ENCODE measurements around the gene GPX6.

Gene GPX6

GRCh38 chr6:28534306-28534705 lies 18.7 kb upstream of the GPX6 start:
- H3K4me3 ChIP-seq (ENCODE audit: low read depth, low read length) = no peak overlapping the region
- DNase-seq (ENCODE audit: low read depth) = no peak
- TF ChIP-seq POLR2A (IDR thresholded peaks at IDR 0.05; ENCODE audit: extremely low read depth, insufficient read length) (no peak), MAX (IDR thresholded peaks at IDR 0.05; ENCODE audit: low read depth, low read length) (no peak)

DNA sequence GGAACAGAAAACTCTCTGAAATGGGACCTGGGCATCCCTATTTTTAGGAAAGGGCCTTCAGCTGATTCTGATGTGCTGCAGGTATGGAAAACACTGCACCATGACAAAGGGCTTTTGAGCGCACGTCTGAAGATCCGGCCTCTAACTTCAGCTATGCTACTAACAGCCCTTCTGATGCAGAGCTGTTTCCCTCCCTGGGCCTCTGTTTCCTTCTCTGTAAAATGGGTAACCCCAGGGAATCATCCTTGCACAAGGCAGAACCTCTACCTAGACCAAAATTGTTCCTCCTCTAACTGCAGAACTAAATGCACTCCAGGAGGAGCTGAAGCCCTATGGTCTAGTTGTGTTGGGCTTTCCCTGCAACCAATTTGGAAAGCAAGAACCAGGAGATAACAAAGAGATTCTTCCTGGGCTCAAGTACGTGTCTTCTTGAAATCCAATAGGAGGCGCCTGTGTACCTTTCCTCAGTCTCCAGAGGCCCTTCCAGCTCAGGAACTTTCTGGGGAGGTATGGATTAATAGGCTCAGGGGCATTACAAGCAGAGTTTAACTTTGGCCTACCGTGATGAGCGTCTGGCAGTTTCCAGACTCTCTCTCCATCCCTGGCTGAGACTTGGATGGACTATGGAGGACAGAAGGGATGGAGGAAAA lies 16.0 kb upstream of the GPX6 start:
- no peak overlapping the region for H3K4me3 ChIP-seq (ENCODE audit: low read depth, low read length)
- peak; percentile 21 for DNase-seq (ENCODE audit: low read depth)
- TF ChIP-seq CTCF (IDR thresholded peaks at IDR 0.05; ENCODE audit: low read depth, low read length) = no peak
- no peak for TF ChIP-seq MAX (IDR thresholded peaks at IDR 0.05; ENCODE audit: low read depth, low read length)
- TF ChIP-seq MYC (IDR thresholded peaks at IDR 0.05; ENCODE audit: low read depth, low read length) = no peak
- TF ChIP-seq POLR2A (IDR thresholded peaks at IDR 0.05; ENCODE audit: extremely low read depth, insufficient read length) = no peak

DNA sequence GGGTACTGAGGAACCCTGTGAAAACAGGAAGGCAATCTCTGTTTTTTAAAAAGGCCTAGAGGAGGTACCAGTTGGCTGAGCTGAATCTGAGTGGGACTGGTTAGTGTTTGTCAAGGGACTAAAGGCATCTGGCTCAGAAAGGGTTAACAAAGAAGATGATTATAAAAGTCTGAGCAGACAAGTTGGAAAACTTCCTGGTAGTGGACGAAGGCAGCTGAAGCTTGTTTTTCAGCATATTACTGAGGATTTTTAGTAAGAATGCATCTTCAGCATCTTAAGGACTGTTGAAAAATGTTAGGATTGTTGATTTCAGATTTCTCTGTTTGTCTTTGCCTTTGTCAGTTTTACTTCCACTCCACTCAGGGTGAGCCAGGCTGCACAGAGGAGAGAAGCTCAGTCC lies 15.2 kb upstream of the GPX6 start:
- TF ChIP-seq MAX (IDR thresholded peaks at IDR 0.05; ENCODE audit: low read depth, low read length) = no peak
- no peak for TF ChIP-seq POLR2A (IDR thresholded peaks at IDR 0.05; ENCODE audit: extremely low read depth, insufficient read length)
- TF ChIP-seq MYC (IDR thresholded peaks at IDR 0.05; ENCODE audit: low read depth, low read length) = no peak
- no peak for TF ChIP-seq CTCF (IDR thresholded peaks at IDR 0.05; ENCODE audit: low read depth, low read length)
- no peak for DNase-seq (ENCODE audit: low read depth)
- H3K4me3 ChIP-seq (ENCODE audit: low read depth, low read length) = no peak overlapping the region

DNA sequence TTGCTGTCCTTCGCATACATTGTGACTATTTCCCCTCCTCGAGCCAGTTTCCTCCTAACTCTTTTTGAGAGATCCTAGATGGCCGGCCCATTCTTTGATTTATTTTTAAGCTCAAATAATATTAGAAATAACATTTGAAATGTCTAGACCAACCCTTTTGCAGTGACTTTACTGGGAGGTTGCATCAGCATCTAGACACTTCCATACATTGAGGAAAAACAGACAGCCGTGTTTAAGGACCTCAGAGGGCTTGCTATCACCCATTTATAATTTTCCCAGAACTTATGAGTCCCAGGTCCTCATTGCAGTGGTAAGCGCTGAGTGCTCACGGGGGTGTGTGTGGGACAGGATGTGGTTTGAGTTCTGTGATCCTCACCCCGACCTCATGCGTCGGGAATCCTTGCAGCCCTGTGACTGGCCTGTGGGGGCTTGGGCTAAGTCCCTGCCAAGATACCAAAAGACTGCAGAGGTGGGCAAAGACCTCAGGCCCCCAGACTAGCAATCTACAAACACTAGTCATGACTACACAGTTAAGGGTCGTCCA lies 10.0 kb upstream of the GPX6 start, which contains the start of gene GPX5:
Gene GPX5, plus strand, starts transcription at position 386 of the 544 bp plus-strand sequence. Its CDS starts 133 bp downstream, at position 519.
- TF ChIP-seq MYC (IDR thresholded peaks at IDR 0.05; ENCODE audit: low read depth, low read length) (no peak), POLR2A (IDR thresholded peaks at IDR 0.05; ENCODE audit: extremely low read depth, insufficient read length) (no peak), CTCF (IDR thresholded peaks at IDR 0.05; ENCODE audit: low read depth, low read length) (no peak), MAX (IDR thresholded peaks at IDR 0.05; ENCODE audit: low read depth, low read length) (no peak)

GRCh38 chr6:28523241-28523622 lies 7.6 kb upstream of the GPX6 start:
- DNase-seq (ENCODE audit: low read depth) = peak; percentile 20
- H3K4me3 ChIP-seq (ENCODE audit: low read depth, low read length) = no peak overlapping the region
- TF ChIP-seq POLR2A (IDR thresholded peaks at IDR 0.05; ENCODE audit: extremely low read depth, insufficient read length) (no peak), MAX (IDR thresholded peaks at IDR 0.05; ENCODE audit: low read depth, low read length) (no peak), MYC (IDR thresholded peaks at IDR 0.05; ENCODE audit: low read depth, low read length) (no peak), CTCF (IDR thresholded peaks at IDR 0.05; ENCODE audit: low read depth, low read length) (no peak)

More for the DNA sequence above, 10.0 kb upstream of the GPX6 start, which contains the start of gene GPX5:
- H3K4me3 ChIP-seq (ENCODE audit: low read depth, low read length) = no peak within 1 kb of the TSS
- DNase-seq (ENCODE audit: low read depth) = peak; percentile 64

- no peak for DNase-seq (ENCODE audit: low read depth)
- no peak overlapping the region for H3K4me3 ChIP-seq (ENCODE audit: low read depth, low read length)
- no peak for TF ChIP-seq MYC (IDR thresholded peaks at IDR 0.05; ENCODE audit: low read depth, low read length)
- no peak for TF ChIP-seq MAX (IDR thresholded peaks at IDR 0.05; ENCODE audit: low read depth, low read length)
- no peak for TF ChIP-seq CTCF (IDR thresholded peaks at IDR 0.05; ENCODE audit: low read depth, low read length)
- no peak for TF ChIP-seq POLR2A (IDR thresholded peaks at IDR 0.05; ENCODE audit: extremely low read depth, insufficient read length)
Observed at GRCh38 chr6:28522594-28523240, 7.1 kb upstream of the GPX6 start.
